ENCODE results near the gene CHD9. TPM values are rescaled to one million over a fixed set of nuclear protein-coding genes. Genes with fewer than 3 reads are reported as not detected.

CHD9 gene
- total and polyA plus RNA-seq, 3 donors from 2014 or later: 10.4 to 67.3 (median 57.5) TPM

DNA sequence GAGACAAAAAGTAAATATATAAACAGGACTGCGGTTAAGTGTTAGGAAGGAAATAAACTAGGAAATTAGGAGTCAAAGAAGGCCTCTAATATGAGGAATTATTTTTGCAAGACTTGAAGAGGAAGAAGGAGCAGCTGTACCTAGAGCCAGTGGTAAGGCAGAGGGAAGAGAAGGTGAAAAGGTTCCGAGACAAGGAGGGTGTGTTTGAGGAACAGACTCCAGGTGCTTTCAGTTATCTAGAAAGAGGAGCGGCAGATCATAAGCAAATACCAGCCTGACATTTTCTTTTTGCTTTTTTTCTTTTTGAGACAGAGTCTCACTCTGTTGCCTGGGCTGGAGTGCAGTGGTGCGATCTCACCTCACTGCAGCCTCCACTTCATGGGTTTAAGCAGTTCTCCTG, 61.0 kb downstream of the CHD9 start:
- DNase-seq: no peak
- Histone ChIP-seq H3K36me3 (ENCODE audit: low read depth, missing control alignments) (no peaks in the 10 kb centered on the region), H3K27me3 (no peaks in the 10 kb centered on the region), H3K4me1 (no peaks in the 10 kb centered on the region), H3K4me3 (no peak overlapping the region), H3K27ac (no peak overlapping the region), H3K9me3 (no peaks in the 10 kb centered on the region)
- TF ChIP-seq POLR2A (IDR thresholded peaks at IDR 0.05): no peak
- TF ChIP-seq, protein P1, sequence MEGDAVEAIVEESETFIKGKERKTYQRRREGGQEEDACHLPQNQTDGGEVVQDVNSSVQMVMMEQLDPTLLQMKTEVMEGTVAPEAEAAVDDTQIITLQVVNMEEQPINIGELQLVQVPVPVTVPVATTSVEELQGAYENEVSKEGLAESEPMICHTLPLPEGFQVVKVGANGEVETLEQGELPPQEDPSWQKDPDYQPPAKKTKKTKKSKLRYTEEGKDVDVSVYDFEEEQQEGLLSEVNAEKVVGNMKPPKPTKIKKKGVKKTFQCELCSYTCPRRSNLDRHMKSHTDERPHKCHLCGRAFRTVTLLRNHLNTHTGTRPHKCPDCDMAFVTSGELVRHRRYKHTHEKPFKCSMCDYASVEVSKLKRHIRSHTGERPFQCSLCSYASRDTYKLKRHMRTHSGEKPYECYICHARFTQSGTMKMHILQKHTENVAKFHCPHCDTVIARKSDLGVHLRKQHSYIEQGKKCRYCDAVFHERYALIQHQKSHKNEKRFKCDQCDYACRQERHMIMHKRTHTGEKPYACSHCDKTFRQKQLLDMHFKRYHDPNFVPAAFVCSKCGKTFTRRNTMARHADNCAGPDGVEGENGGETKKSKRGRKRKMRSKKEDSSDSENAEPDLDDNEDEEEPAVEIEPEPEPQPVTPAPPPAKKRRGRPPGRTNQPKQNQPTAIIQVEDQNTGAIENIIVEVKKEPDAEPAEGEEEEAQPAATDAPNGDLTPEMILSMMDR (IDR thresholded peaks at IDR 0.05): no peak
- 92 to 95% methylated on average over 4 of the region's 4 CpGs for WGBS, 2 donors
- intact Hi-C loops (cut with DNase I; ENCODE audit: low total_unique reads): no loop called here

DNA sequence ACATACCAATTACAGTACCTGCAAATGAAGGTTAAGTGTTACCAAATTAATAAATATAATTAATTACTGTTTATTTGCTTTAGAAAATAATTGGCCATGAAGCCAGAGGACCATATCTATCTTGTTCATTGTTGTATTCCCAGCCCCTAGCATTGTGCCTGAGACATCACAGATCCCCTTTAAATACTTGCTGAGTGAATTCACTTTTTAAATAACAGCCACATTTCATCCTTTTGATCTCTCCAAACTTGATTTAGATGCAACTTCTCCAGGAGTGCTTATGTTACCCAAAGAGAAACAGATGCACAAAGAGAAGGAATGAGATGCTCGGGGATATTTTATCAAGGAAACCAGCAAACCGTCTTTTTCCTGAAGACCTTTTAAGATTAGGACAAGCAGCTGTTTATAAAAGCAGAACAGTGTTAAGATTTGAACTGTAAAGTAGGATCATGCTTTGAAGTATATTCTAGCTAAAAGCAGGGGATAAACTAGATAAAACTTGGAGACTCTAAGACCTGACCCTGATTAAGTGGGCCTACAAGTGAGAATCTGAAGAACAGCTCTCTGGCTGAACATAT, 66.3 kb downstream of the CHD9 start:
- intact Hi-C loops (cut with DNase I; ENCODE audit: low total_unique reads): no loop called here
- H3K36me3 ChIP-seq (ENCODE audit: low read depth, missing control alignments): no peaks in the 10 kb centered on the region
- no peak overlapping the region for H3K27ac ChIP-seq
- TF ChIP-seq POLR2A (IDR thresholded peaks at IDR 0.05): no peak
- TF ChIP-seq, protein P1 (IDR thresholded peaks at IDR 0.05): no peak
- WGBS, 2 donors: 44 to 51% methylated on average over 2 of the region's 2 CpGs
- H3K4me1 ChIP-seq: no peaks in the 10 kb centered on the region
- no peak overlapping the region for H3K4me3 ChIP-seq
- no peaks in the 10 kb centered on the region for H3K27me3 ChIP-seq
- no peak for DNase-seq
- no peaks in the 10 kb centered on the region for H3K9me3 ChIP-seq

DNA sequence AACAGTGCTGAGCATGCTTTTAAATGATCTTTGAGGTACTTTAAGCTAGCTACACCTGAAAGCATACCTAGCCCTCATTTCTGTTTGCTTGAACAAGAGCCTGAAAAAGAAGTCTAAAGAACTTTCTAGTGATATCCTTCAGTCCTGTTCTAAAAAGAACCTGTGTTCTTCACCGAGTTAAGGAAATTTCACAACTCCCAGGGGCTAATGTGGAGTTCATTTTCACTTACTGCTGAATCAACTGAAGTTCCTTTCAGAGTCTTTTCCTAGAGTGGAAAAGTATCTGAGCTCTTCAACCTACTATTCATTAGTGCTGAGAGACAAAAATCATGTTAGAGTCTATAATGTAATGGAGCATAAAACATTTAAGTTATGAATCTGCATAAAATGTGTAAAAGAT, 66.9 kb downstream of the CHD9 start:
- intact Hi-C loops (cut with DNase I; ENCODE audit: low total_unique reads): no loop called here
- H3K36me3 ChIP-seq (ENCODE audit: low read depth, missing control alignments): no peaks in the 10 kb centered on the region
- 50 to 51% methylated on average over 1 of the region's 1 CpG for WGBS, 2 donors
- TF ChIP-seq, protein P1 (IDR thresholded peaks at IDR 0.05): no peak
- no peak for TF ChIP-seq POLR2A (IDR thresholded peaks at IDR 0.05)
- H3K9me3 ChIP-seq: no peaks in the 10 kb centered on the region
- H3K4me3 ChIP-seq: no peak overlapping the region
- H3K27me3 ChIP-seq: no peaks in the 10 kb centered on the region
- DNase-seq: no peak
- no peak overlapping the region for H3K27ac ChIP-seq
- H3K4me1 ChIP-seq: no peaks in the 10 kb centered on the region

DNA sequence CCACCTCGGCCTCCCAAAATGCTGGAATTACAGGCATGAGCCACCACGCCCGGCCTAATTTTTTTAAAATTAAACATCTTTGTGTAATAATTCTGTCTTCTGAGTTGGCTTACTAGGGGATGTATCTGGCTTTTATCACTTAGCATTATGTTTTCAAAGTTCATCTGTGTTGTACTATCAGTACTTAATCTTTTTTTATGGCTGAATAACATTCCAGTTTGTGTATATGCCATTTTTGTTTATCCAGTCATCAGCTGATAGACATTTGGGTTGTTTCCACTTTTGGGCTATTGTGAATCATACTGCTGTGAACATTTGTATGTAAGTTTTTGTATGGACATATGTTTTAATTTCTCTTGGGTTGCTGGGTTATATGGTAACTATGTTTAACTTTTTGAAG, 69.0 kb downstream of the CHD9 start:
- 94 to 95% methylated on average over 3 of the region's 3 CpGs for WGBS, 2 donors
- Histone ChIP-seq H3K9me3 (no peaks in the 10 kb centered on the region), H3K36me3 (ENCODE audit: low read depth, missing control alignments) (no peaks in the 10 kb centered on the region), H3K27me3 (no peaks in the 10 kb centered on the region), H3K4me1 (no peaks in the 10 kb centered on the region), H3K4me3 (no peak overlapping the region), H3K27ac (no peak overlapping the region)
- TF ChIP-seq, protein P1 (IDR thresholded peaks at IDR 0.05): no peak
- TF ChIP-seq POLR2A (IDR thresholded peaks at IDR 0.05): no peak
- intact Hi-C loops (cut with DNase I; ENCODE audit: low total_unique reads): loop anchor here (2.0 kb wide), 1 partner anchor 13 kb away; no protein-coding TSS in a partner anchor
- no peak for DNase-seq

DNA sequence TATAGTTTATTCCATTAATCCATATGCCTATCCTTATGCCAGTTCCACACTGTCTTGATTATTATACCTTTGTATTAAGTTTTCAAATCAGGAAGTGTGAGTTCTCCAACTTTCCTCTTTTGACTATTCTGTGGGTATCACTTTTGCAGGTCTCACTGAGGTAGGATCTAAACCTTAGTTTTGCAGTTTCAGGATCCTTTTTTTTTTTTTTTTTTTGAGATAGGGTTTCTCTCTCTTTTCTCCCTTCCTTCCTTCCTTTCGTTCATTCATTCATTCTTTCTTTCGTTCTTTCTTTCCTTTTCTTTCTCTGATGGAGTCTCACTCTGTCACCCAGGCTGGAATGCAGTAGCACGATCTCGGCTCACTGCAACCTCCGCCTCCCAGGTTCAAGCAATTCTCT, 71.6 kb downstream of the CHD9 start:
- Histone ChIP-seq H3K27ac (no peak overlapping the region), H3K27me3 (no peaks in the 10 kb centered on the region), H3K36me3 (ENCODE audit: low read depth, missing control alignments) (no peaks in the 10 kb centered on the region), H3K4me3 (no peak overlapping the region), H3K9me3 (no peaks in the 10 kb centered on the region), H3K4me1 (peaks cover 8% of the 10 kb centered on the region)
- 95 to 98% methylated on average over 5 of the region's 5 CpGs for WGBS, 2 donors
- DNase-seq: no peak
- intact Hi-C loops (cut with DNase I; ENCODE audit: low total_unique reads): no loop called here
- no peak for TF ChIP-seq POLR2A (IDR thresholded peaks at IDR 0.05)
- TF ChIP-seq, protein P1 (IDR thresholded peaks at IDR 0.05): no peak
